Measurements from ENCODE around the gene WDR33.

DNA sequence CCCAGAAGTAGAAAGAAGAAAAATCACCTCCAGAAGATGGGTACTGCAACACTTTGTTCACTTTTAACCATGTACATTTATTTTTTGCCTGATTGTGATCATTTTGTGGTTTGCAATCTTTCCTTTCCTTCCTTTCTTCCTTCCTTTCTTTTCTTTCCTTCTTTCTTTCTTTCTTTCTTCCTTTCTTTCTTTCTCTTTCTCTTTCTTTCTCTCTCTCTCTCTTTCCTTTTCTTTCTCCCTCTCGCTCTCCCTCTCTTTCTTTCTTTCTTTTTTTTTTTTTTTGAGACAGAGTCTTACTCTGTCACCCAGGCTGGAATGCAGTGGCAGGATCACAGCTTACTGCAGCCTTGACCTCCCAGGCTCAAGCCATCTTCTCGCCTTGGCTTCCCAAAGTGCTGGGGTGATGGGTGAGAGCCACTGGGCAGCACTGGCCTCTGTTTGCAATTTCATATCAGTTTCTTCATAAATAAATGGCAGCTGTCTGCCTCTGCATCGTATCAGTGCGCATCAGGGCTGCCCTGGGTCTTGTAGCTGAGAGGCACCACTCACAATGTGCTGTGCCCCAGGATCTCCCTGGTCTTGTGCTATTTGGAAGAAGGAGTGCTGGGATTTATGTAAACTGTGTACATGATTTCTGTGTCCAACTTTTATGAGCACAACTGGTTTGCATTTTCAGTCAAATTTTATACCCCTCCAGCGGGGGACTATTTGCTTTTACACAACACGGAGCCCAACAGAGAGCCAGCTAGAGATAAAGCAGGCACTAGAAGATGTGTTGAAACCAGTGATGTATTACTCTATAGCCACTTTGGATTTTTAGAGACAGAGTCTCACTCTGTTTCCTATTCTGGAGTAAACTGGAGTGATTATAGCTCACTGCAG is 128.8 kb downstream of the WDR33 start:
- TF ChIP-seq, protein P1, sequence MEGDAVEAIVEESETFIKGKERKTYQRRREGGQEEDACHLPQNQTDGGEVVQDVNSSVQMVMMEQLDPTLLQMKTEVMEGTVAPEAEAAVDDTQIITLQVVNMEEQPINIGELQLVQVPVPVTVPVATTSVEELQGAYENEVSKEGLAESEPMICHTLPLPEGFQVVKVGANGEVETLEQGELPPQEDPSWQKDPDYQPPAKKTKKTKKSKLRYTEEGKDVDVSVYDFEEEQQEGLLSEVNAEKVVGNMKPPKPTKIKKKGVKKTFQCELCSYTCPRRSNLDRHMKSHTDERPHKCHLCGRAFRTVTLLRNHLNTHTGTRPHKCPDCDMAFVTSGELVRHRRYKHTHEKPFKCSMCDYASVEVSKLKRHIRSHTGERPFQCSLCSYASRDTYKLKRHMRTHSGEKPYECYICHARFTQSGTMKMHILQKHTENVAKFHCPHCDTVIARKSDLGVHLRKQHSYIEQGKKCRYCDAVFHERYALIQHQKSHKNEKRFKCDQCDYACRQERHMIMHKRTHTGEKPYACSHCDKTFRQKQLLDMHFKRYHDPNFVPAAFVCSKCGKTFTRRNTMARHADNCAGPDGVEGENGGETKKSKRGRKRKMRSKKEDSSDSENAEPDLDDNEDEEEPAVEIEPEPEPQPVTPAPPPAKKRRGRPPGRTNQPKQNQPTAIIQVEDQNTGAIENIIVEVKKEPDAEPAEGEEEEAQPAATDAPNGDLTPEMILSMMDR (IDR thresholded peaks at IDR 0.05), result no peak
- TF ChIP-seq POLR2A (IDR thresholded peaks at IDR 0.05), result no peak
